OCI-LY1 (cell line): ENCODE results near the gene EXT2.

Experiments
- H2AFZ ChIP-seq: fragments of 200-600 bp; sonication (generic), shearing (Covaris generic); 2 replicates; pipeline ENCODE4 v1.6.0; 2014; ENCODE audit warnings: antibody characterized with exemption, mild to moderate bottlenecking, low read length
- H3F3A ChIP-seq: fragments of 200-600 bp; sonication (generic), shearing (Covaris generic); 2 replicates; pipeline ENCODE4 v1.6.0; 2014; ENCODE audit warnings: mild to moderate bottlenecking, antibody characterized with exemption, low read length, moderate library complexity; ENCODE audit not compliant: insufficient read depth
- H3K27ac ChIP-seq: fragments of 200-600 bp; sonication (generic); 2 replicates; pipeline ENCODE4 v1.5.1; 2014; ENCODE audit warnings: low read length, mixed run types, mild to moderate bottlenecking, low read depth; ENCODE audit not compliant: poor library complexity, severe bottlenecking
- H3K27me3 ChIP-seq: fragments of 200-600 bp; sonication (generic); 2 replicates; pipeline ENCODE4 v1.6.0; 2014; ENCODE audit warnings: antibody characterized with exemption, mild to moderate bottlenecking, low read length, moderate library complexity; ENCODE audit not compliant: insufficient read depth
- H3K36me3 ChIP-seq: fragments of 200-600 bp; sonication (generic); 2 replicates; pipeline ENCODE4 v1.6.1; 2014; ENCODE audit warnings: mild to moderate bottlenecking, antibody characterized with exemption, low read length, moderate library complexity, mixed read lengths; ENCODE audit not compliant: insufficient read depth
- H3K4me1 ChIP-seq: fragments of 200-600 bp; sonication (generic); 2 replicates; pipeline ENCODE4 v1.5.1; 2014; ENCODE audit warnings: mild to moderate bottlenecking, low read length, moderate library complexity; ENCODE audit not compliant: insufficient read depth, severe bottlenecking
- H3K4me2 ChIP-seq: fragments of 200-600 bp; sonication (generic), shearing (Covaris generic); 2 replicates; pipeline ENCODE4 v1.6.1; 2014; ENCODE audit warnings: low read length
- H3K4me3 ChIP-seq: fragments of 200-600 bp; sonication (generic); 2 replicates; pipeline ENCODE4 v1.5.1; 2014; ENCODE audit warnings: low read length, low read depth, mild to moderate bottlenecking, mixed read lengths; ENCODE audit not compliant: poor library complexity, severe bottlenecking
- H3K79me2 ChIP-seq: fragments of 200-600 bp; shearing (Covaris generic); 2 replicates; pipeline ENCODE4 v1.6.1; 2016; ENCODE audit warnings: mixed run types, low read length, mixed read lengths; ENCODE audit not compliant: insufficient read depth
- H3K9ac ChIP-seq: fragments of 200-600 bp; sonication (generic), shearing (Covaris generic); 2 replicates; pipeline ENCODE4 v1.6.1; 2014; ENCODE audit warnings: mild to moderate bottlenecking, low read length, mixed read lengths
- H3K9me2 ChIP-seq: fragments of 200-600 bp; sonication (generic), shearing (Covaris generic); 2 replicates; pipeline ENCODE4 v1.6.1; 2014; ENCODE audit warnings: low read depth, mild to moderate bottlenecking, low read length, mixed read lengths
- H3K9me3 ChIP-seq: fragments of 200-600 bp; shearing (Covaris generic); 2 replicates; pipeline ENCODE4 v1.6.1; 2014; ENCODE audit warnings: low read length, mixed read lengths
- H4K20me1 ChIP-seq: fragments of 200-600 bp; sonication (generic), shearing (Covaris generic); 2 replicates; pipeline ENCODE4 v1.6.0; 2016; ENCODE audit warnings: mild to moderate bottlenecking, low read length; ENCODE audit not compliant: insufficient read depth
- CTCF ChIP-seq: fragments of 200-600 bp; sonication (generic), shearing (Covaris generic); IDR thresholded peaks from 2 replicates; pipeline ENCODE4 v1.5.1; 2017; ENCODE audit warnings: mild to moderate bottlenecking, antibody characterized with exemption, low read length, moderate library complexity, mixed read lengths
- EZH2 ChIP-seq: fragments of 200-600 bp; sonication (generic), shearing (Covaris generic); IDR thresholded peaks from 2 replicates; pipeline ENCODE4 v1.8.0; 2017; ENCODE audit warnings: borderline replicate concordance, mixed run types, mild to moderate bottlenecking, antibody characterized with exemption, low read length, moderate library complexity, mixed read lengths

Gene EXT2

GRCh38 chr11:44271286-44271685, 175.8 kb downstream of the EXT2 start:
- H3K27me3 ChIP-seq, result no peaks in the 10 kb centered on the region
- no peak overlapping the region for H3K4me3 ChIP-seq
- H3K9me3 ChIP-seq, result no peaks in the 10 kb centered on the region
- H2AFZ ChIP-seq, result no peak overlapping the region
- H4K20me1 ChIP-seq, result no peaks in the 10 kb centered on the region
- no peak for TF ChIP-seq EZH2
- no peak for TF ChIP-seq CTCF
- H3K4me1 ChIP-seq, result no peaks in the 10 kb centered on the region
- no peaks in the 10 kb centered on the region for H3K79me2 ChIP-seq
- H3K4me2 ChIP-seq, result no peak overlapping the region
- no peak overlapping the region for H3K9ac ChIP-seq
- H3K36me3 ChIP-seq, result no peaks in the 10 kb centered on the region
- no peak overlapping the region for H3K27ac ChIP-seq
- no peaks in the 10 kb centered on the region for H3F3A ChIP-seq
- no peaks in the 10 kb centered on the region for H3K9me2 ChIP-seq

DNA sequence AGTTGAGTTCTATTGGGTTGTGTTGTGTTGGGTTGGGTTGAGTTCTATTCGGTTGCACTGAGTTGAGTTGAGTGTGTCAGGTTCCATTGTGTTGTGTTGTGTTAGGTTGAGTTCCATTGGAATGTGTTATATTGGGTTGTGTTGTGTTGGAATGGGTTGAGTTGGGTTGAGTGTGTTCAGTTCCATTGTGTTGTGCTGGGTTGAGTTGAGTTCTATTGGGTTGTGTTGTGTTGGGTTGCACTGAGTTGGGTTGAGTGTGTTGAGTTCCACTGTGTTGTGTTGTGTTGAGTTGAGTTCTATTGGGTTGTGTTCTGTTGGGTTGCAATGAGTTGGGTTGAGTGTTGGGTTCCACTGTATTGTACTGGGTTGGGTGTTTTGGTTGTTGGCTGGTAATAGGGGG, 178.9 kb downstream of the EXT2 start:
- no peaks in the 10 kb centered on the region for H4K20me1 ChIP-seq
- no peak overlapping the region for H3K27ac ChIP-seq
- H3F3A ChIP-seq, result no peaks in the 10 kb centered on the region
- H3K4me1 ChIP-seq, result no peaks in the 10 kb centered on the region
- H3K4me2 ChIP-seq, result no peak overlapping the region
- H3K36me3 ChIP-seq, result no peaks in the 10 kb centered on the region
- H3K9me2 ChIP-seq, result no peaks in the 10 kb centered on the region
- H2AFZ ChIP-seq, result no peak overlapping the region
- H3K9ac ChIP-seq, result no peak overlapping the region
- no peak for TF ChIP-seq CTCF
- TF ChIP-seq EZH2, result no peak
- no peaks in the 10 kb centered on the region for H3K9me3 ChIP-seq
- H3K27me3 ChIP-seq, result no peaks in the 10 kb centered on the region
- H3K4me3 ChIP-seq, result no peak overlapping the region
- no peaks in the 10 kb centered on the region for H3K79me2 ChIP-seq

GRCh38 chr11:44275241-44275640, 179.8 kb downstream of the EXT2 start:
- Histone ChIP-seq H3K79me2 (no peaks in the 10 kb centered on the region), H4K20me1 (no peaks in the 10 kb centered on the region), H3K27me3 (no peaks in the 10 kb centered on the region), H3F3A (no peaks in the 10 kb centered on the region), H3K36me3 (no peaks in the 10 kb centered on the region), H3K4me3 (no peak overlapping the region), H3K9me2 (no peaks in the 10 kb centered on the region), H3K9ac (no peak overlapping the region), H3K9me3 (no peaks in the 10 kb centered on the region), H2AFZ (no peak overlapping the region), H3K4me1 (no peaks in the 10 kb centered on the region), H3K4me2 (no peak overlapping the region), H3K27ac (no peak overlapping the region)
- no peak for TF ChIP-seq CTCF
- TF ChIP-seq EZH2, result no peak
